Caco-2 (cell line): Measurements from ENCODE around the gene ZP4. TPM values are rescaled to one million over a fixed set of nuclear protein-coding genes. Genes with fewer than 3 reads are reported as not detected.

Source experiments
- BruUV-seq: library from RNA; stranded (reverse); fragments of 400-500 nt; replicated peaks from 2 replicates; lab custom pipeline; 2021; lab: Mats Ljungman, UMichigan
- CTCF ChIA-PET: fragments of 300-600 bp; sonication (Branson Sonifier 250); formaldehyde crosslinking; loops from one replicate; lab custom pipeline; 2022; ENCODE audit warnings: antibody characterized with exemption; lab: Charles Lee
- POLR2A ChIA-PET: fragments of 300-600 bp; sonication (Branson Sonifier 250); formaldehyde crosslinking; loops from one replicate; lab custom pipeline; 2022; ENCODE audit warnings: antibody characterized with exemption; lab: Charles Lee
- DNase-seq, 2 experiments: peaks; one replicate each; pipeline versions ENCODE4 v3.0.0 to v3.0.0-alpha.2; 2020 to 2022
- H3K27me3 ChIP-seq: replicated peaks from 2 replicates; pipeline ENCODE4 v1.6.0; 2011; ENCODE audit warnings: low read length; ENCODE audit not compliant: control insufficient read depth, insufficient read depth
- H3K36me3 ChIP-seq: 2 replicates; pipeline ENCODE4 v1.5.1; 2011; ENCODE audit warnings: low read length; ENCODE audit not compliant: control insufficient read depth, insufficient read depth
- H3K4me1 ChIP-seq: fragments of 250-450 bp; sonication (Bioruptor Pico); 2 replicates; pipeline ENCODE4 v1.5.1; 2020; ENCODE audit warnings: mild to moderate bottlenecking
- H3K4me3 ChIP-seq: 2 replicates; pipeline ENCODE4 v1.5.1; 2011; ENCODE audit warnings: low read depth, mild to moderate bottlenecking, control low read depth, low read length
- H3K9me3 ChIP-seq: fragments of 250-450 bp; sonication (Bioruptor Pico); 2 replicates; pipeline ENCODE4 v1.5.1; 2020; ENCODE audit warnings: mild to moderate bottlenecking, moderate library complexity
- H3K27ac Mint-ChIP-seq: one replicate; pipeline ENCODE4 v1.8.0; 2022; ENCODE audit warnings: mixed read lengths; ENCODE audit not compliant: unreplicated experiment
- H3K27me3 Mint-ChIP-seq: one replicate; pipeline ENCODE4 v1.8.0; 2022; ENCODE audit warnings: mixed read lengths; ENCODE audit not compliant: insufficient read depth, unreplicated experiment
- H3K36me3 Mint-ChIP-seq: one replicate; pipeline ENCODE4 v1.8.0; 2022; ENCODE audit warnings: mild to moderate bottlenecking, mixed read lengths; ENCODE audit not compliant: insufficient read depth, unreplicated experiment
- H3K4me1 Mint-ChIP-seq: one replicate; pipeline ENCODE4 v1.8.0; 2022; ENCODE audit warnings: low read depth, mixed read lengths; ENCODE audit not compliant: unreplicated experiment
- H3K4me3 Mint-ChIP-seq: one replicate; pipeline ENCODE4 v1.8.0; 2022; ENCODE audit warnings: mild to moderate bottlenecking, moderate library complexity, mixed read lengths; ENCODE audit not compliant: unreplicated experiment
- H3K9me3 Mint-ChIP-seq: one replicate; pipeline ENCODE4 v1.8.0; 2022; ENCODE audit warnings: mixed read lengths; ENCODE audit not compliant: unreplicated experiment
- intact Hi-C: fragments of 100-400 bp; cut with micrococcal nuclease; formaldehyde crosslinking; loops from one replicate; pipeline ENCODE4 v1.10.0; 2022; ENCODE audit not compliant: unreplicated experiment
- total RNA-seq: library from RNA; stranded (reverse); gene quantifications from 2 replicates; pipeline ENCODE4 v1.2.3, GENCODE V29; 2022
- TF ChIP-seq, protein P1 (sequence below), 2 experiments: fragments of 200-600 bp in 1 of 2; IDR thresholded peaks; 1 replicate in 1 of 2; 2 replicates in 1 of 2; pipeline versions ENCODE4 v1.5.1 to v1.8.0; 2011 to 2022; ENCODE audit warnings: antibody characterized with exemption in 1 of 2, control low read depth in 1 of 2, inconsistent platforms in 1 of 2, low read depth in 1 of 2, low read length in 1 of 2, mild to moderate bottlenecking in 1 of 2, moderate library complexity in 1 of 2; ENCODE audit not compliant: insufficient read depth in 1 of 2, severe bottlenecking in 1 of 2, unreplicated experiment in 1 of 2

The ZP4 gene
- total RNA-seq, 1 experiment from 2014 or later, result not detected

DNA sequence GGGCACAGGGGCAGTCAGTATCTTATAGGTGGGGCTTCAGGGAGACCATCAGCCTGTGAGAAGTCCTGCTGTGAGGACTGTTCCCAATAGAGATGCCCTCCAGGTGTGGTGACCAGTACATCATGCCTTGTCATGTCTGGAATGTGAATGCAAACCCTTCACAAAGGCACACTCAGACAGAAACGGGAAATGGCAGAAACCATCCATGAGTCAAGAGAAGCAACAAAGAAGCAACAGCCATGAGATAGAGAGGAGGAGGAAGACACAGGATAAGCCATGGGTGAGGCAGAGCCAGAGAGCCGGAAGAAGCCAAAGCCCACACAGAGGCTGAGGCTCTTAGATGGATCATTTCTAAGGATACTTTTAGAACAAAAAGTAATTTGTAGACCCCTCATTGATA lies 20.1 kb upstream of the ZP4 start:
- intact Hi-C loops, result no loop called here
- H3K36me3 Mint-ChIP-seq, result no peaks in the 10 kb centered on the region
- Histone ChIP-seq H3K4me1 (no peaks in the 10 kb centered on the region), H3K27me3 (no peaks in the 10 kb centered on the region), H3K4me3 (no peak overlapping the region), H3K9me3 (no peaks in the 10 kb centered on the region), H3K36me3 (no peaks in the 10 kb centered on the region)
- no peak for DNase-seq
- no peaks in the 10 kb centered on the region for H3K27me3 Mint-ChIP-seq
- ChIA-PET CTCF (no interaction called here), POLR2A (no interaction called here)
- H3K4me1 Mint-ChIP-seq, result no peaks in the 10 kb centered on the region
- no peak overlapping the region for H3K27ac Mint-ChIP-seq
- no peak overlapping the region for H3K4me3 Mint-ChIP-seq
- peaks cover 9% of the 10 kb centered on the region for H3K9me3 Mint-ChIP-seq
- no TSS peak for BruUV-seq
- TF ChIP-seq, protein P1, sequence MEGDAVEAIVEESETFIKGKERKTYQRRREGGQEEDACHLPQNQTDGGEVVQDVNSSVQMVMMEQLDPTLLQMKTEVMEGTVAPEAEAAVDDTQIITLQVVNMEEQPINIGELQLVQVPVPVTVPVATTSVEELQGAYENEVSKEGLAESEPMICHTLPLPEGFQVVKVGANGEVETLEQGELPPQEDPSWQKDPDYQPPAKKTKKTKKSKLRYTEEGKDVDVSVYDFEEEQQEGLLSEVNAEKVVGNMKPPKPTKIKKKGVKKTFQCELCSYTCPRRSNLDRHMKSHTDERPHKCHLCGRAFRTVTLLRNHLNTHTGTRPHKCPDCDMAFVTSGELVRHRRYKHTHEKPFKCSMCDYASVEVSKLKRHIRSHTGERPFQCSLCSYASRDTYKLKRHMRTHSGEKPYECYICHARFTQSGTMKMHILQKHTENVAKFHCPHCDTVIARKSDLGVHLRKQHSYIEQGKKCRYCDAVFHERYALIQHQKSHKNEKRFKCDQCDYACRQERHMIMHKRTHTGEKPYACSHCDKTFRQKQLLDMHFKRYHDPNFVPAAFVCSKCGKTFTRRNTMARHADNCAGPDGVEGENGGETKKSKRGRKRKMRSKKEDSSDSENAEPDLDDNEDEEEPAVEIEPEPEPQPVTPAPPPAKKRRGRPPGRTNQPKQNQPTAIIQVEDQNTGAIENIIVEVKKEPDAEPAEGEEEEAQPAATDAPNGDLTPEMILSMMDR (IDR thresholded peaks at IDR 0.05; ENCODE audit: insufficient read depth in 1 of 2, low read depth in 1 of 2, low read length in 1 of 2, severe bottlenecking in 1 of 2, unreplicated experiment in 1 of 2), result no peak

DNA sequence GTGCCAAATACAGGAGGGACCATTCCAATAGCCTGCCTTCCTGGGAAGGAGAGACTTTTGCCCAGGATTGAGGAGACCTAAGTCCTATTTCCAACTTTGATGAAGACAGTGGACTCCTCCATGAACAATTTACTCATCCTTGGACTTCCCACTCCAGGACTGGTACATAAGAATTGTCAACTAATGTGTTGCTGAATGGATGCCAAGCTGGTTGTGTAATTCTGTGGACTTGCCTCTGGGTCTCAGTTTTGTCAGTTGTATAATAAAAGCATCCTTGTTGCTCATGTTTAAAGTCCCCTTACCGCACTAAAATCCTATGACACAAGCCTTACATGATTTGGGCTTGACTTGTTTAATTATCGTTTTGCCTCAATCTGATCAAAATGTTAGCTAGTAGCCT lies 13.2 kb upstream of the ZP4 start:
- Mint-ChIP-seq H3K4me3 (no peak overlapping the region), H3K36me3 (no peaks in the 10 kb centered on the region), H3K27me3 (no peaks in the 10 kb centered on the region), H3K4me1 (no peaks in the 10 kb centered on the region), H3K27ac (no peak overlapping the region), H3K9me3 (no peaks in the 10 kb centered on the region)
- ChIA-PET CTCF (no interaction called here), POLR2A (no interaction called here)
- H3K4me1 ChIP-seq, result no peaks in the 10 kb centered on the region
- H3K27me3 ChIP-seq, result no peaks in the 10 kb centered on the region
- no peaks in the 10 kb centered on the region for H3K9me3 ChIP-seq
- TF ChIP-seq, protein P1 (IDR thresholded peaks at IDR 0.05; ENCODE audit: insufficient read depth in 1 of 2, low read depth in 1 of 2, low read length in 1 of 2, severe bottlenecking in 1 of 2, unreplicated experiment in 1 of 2), result no peak
- no TSS peak for BruUV-seq
- intact Hi-C loops, result no loop called here
- DNase-seq, result no peak
- no peak overlapping the region for H3K4me3 ChIP-seq
- H3K36me3 ChIP-seq, result no peaks in the 10 kb centered on the region

DNA sequence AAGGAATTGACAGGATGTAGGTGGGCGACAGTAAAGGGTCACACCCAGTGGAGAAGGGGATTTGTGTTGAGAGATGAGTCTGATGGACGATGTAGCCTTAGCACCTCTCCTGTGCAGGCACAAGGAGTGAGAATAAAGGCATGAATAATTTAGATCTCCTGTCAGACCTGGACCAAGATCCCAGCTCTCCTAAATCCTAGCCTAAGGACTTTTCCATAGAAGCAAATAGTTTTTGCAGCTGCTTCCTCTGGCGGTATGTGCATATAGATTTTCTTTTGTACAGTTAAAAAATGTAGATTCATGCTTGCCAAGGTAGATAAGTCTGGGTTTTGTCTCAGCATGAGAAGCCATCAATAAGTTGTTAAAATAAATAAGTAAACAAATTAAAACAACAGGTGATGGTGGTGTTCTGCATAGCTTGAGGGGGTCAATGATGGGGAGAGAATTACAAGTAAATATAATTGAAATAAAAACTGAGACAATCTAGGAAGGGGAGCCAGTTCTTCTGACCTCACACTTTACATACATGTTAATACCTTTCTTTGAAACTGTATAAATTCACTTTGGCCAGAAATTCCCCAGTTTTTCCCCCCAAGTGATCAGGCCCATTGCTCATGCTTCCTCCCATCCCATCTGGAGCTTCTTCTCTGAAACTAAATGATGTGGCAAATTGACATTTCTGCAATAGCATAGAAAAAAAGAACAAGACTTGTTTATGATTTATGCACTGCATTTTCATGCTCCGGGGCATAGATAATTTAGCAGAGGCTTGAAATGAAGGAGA lies 12.4 kb upstream of the ZP4 start:
- Mint-ChIP-seq H3K9me3 (no peaks in the 10 kb centered on the region), H3K4me3 (no peak overlapping the region), H3K27me3 (no peaks in the 10 kb centered on the region), H3K27ac (no peak overlapping the region), H3K36me3 (no peaks in the 10 kb centered on the region), H3K4me1 (no peaks in the 10 kb centered on the region)
- intact Hi-C loops, result loop anchor here (1.0 kb wide), 1 partner anchor 39 kb away; no protein-coding TSS in a partner anchor
- no peaks in the 10 kb centered on the region for H3K27me3 ChIP-seq
- ChIA-PET CTCF (no interaction called here), POLR2A (no interaction called here)
- TF ChIP-seq, protein P1 (IDR thresholded peaks at IDR 0.05; ENCODE audit: insufficient read depth in 1 of 2, low read depth in 1 of 2, low read length in 1 of 2, severe bottlenecking in 1 of 2, unreplicated experiment in 1 of 2), result no peak
- BruUV-seq, result no TSS peak
- no peaks in the 10 kb centered on the region for H3K4me1 ChIP-seq
- no peak for DNase-seq
- no peaks in the 10 kb centered on the region for H3K9me3 ChIP-seq
- H3K4me3 ChIP-seq, result no peak overlapping the region
- no peaks in the 10 kb centered on the region for H3K36me3 ChIP-seq
